ENCODE data around the gene KCNE3.

GRCh38 chr11:74463216-74463615, 4.1 kb downstream of the KCNE3 start:
- TF ChIP-seq CTCF (IDR thresholded peaks at IDR 0.05) (no peak), EZH2 (IDR thresholded peaks at IDR 0.05) (no peak), EZH2phosphoT487 (IDR thresholded peaks at IDR 0.05) (no peak)

Data from neural progenitor cell (in vitro differentiated cells).